K562 (cell line): Measurements from ENCODE around the gene EFNA5. TPM values are rescaled to one million over a fixed set of nuclear protein-coding genes. Genes with fewer than 3 reads are reported as not detected.

Source experiments
- ATAC-seq: fragments of 200-7000 bp; cut with Tn5 transposase; 3 replicates; pipeline ENCODE4 v1.9.1; 2020; ENCODE audit warnings: moderate library complexity
- BruUV-seq: library from RNA; stranded (reverse); fragments of 400-500 nt; replicated peaks from 2 replicates; lab custom pipeline; 2021; lab: Mats Ljungman, UMichigan
- CTCF ChIA-PET: fragments of 300-600 bp; formaldehyde crosslinking; extraction: SDS; loops from one replicate; lab custom pipeline; 2021; ENCODE audit warnings: low intra/inter-chr PET ratio; lab: Yijun Ruan, JAX
- POLR2A ChIA-PET: fragments of 300-600, 350-650 bp; sonication (Branson Sonifier 250); formaldehyde crosslinking; extraction: SDS; loops from one replicate; lab custom pipeline; 2021; ENCODE audit warnings: antibody characterized with exemption, inconsistent platforms; lab: Yijun Ruan, JAX
- DNase-seq, 4 experiments: peaks; one replicate each; pipeline versions ENCODE4 v3.0.0 to v3.0.0-alpha.2; 2011 to 2018; ENCODE audit warnings: low spot score in 3 of 4, mixed read lengths in 3 of 4; ENCODE audit errors: extremely low read depth in 1 of 4
- FAIRE-seq: peaks from 2 replicates; lab custom pipeline; 2011; peaks lifted over from hg19 to GRCh38; lab: Jason Lieb, UNC
- H2AFZ ChIP-seq: 2 replicates; pipeline ENCODE4 v1.6.0; 2011; ENCODE audit warnings: low read depth, low read length, control low read depth, inconsistent platforms
- H3K27ac ChIP-seq: fragments of 200-600 bp; 3 replicates; pipeline ENCODE4 v1.8.0; 2011; ENCODE audit warnings: low read depth, mild to moderate bottlenecking, control low read depth, inconsistent platforms, low read length, moderate library complexity, mixed read lengths; ENCODE audit errors: extremely low read depth
- H3K27me3 ChIP-seq, 2 experiments: fragments of 300-600 bp in 1 of 2; 2 replicates in 1 of 2; 3 replicates in 1 of 2; pipeline versions ENCODE4 v1.6.0 to v1.8.0; 2011; ENCODE audit warnings: inconsistent platforms in 2 of 2, low read length in 2 of 2, mild to moderate bottlenecking in 1 of 2, mixed read lengths in 1 of 2, moderate library complexity in 1 of 2; ENCODE audit not compliant: control insufficient read depth in 2 of 2, insufficient read depth in 2 of 2
- H3K36me3 ChIP-seq: fragments of 300-600 bp; 3 replicates; pipeline ENCODE4 v1.8.0; 2011; ENCODE audit warnings: mild to moderate bottlenecking, low read length, inconsistent platforms; ENCODE audit not compliant: control insufficient read depth, insufficient read depth
- H3K4me1 ChIP-seq, 2 experiments: fragments of 200-600 bp in 1 of 2; replicated peaks in 1 of 2; 2 replicates in 1 of 2; 3 replicates in 1 of 2; pipeline versions ENCODE4 v1.5.1 to v1.8.0; 2011; ENCODE audit warnings: inconsistent platforms in 2 of 2, low read length in 2 of 2, mild to moderate bottlenecking in 1 of 2, mixed read lengths in 1 of 2, moderate library complexity in 1 of 2; ENCODE audit not compliant: control insufficient read depth in 2 of 2, insufficient read depth in 2 of 2
- H3K4me2 ChIP-seq: 2 replicates; pipeline ENCODE4 v1.6.1; 2011; ENCODE audit warnings: low read length, control low read depth, inconsistent platforms, mixed read lengths; ENCODE audit not compliant: insufficient read depth
- H3K4me3 ChIP-seq: fragments of 200-600 bp; sonication (generic), shearing (Covaris generic); 2 replicates; pipeline ENCODE4 v1.5.1; 2016; ENCODE audit warnings: control low read depth, inconsistent platforms
- H3K79me2 ChIP-seq: fragments of 200-600 bp; 3 replicates; pipeline ENCODE4 v1.8.0; 2011; ENCODE audit warnings: low read length, inconsistent platforms; ENCODE audit not compliant: control insufficient read depth, insufficient read depth
- H3K9ac ChIP-seq, 2 experiments: 2 replicates each; pipeline versions ENCODE4 v1.6.0 to v1.6.1; 2011; ENCODE audit warnings: low read depth in 2 of 2, low read length in 2 of 2, control low read depth in 1 of 2, inconsistent platforms in 1 of 2, mild to moderate bottlenecking in 1 of 2, mixed read lengths in 1 of 2; ENCODE audit not compliant: insufficient read depth in 1 of 2
- H3K9me1 ChIP-seq: one replicate; pipeline ENCODE4 v1.6.0; 2011; ENCODE audit warnings: inconsistent platforms, mild to moderate bottlenecking, low read length, moderate library complexity; ENCODE audit not compliant: control insufficient read depth, insufficient read depth
- H3K9me3 ChIP-seq: replicated peaks from 2 replicates; pipeline ENCODE4 v1.5.1; 2011; ENCODE audit warnings: low read depth, low read length, inconsistent platforms; ENCODE audit not compliant: control insufficient read depth, insufficient read depth
- H4K20me1 ChIP-seq: replicated peaks from 2 replicates; pipeline ENCODE4 v1.6.1; 2011; ENCODE audit warnings: low read length, inconsistent platforms, mixed read lengths; ENCODE audit not compliant: control insufficient read depth, insufficient read depth
- BACH1 ChIP-seq: fragments of 200-800 bp; sonication (Bioruptor generic); IDR thresholded peaks from 2 replicates; pipeline ENCODE4 v1.6.1; 2016; ENCODE audit warnings: missing genetic modification characterization, missing compliant biosample characterization
- CREBBP ChIP-seq: IDR thresholded peaks from one replicate; pipeline ENCODE4 v1.6.1; 2012; ENCODE audit warnings: low read depth, mild to moderate bottlenecking, control low read depth, inconsistent platforms, low read length
- HMG20B ChIP-seq: fragments of 250-450 bp; sonication (Bioruptor Pico); IDR thresholded peaks from 2 replicates; pipeline ENCODE4 v1.5.0; 2021; ENCODE audit warnings: mild to moderate bottlenecking
- MCM3 ChIP-seq: fragments of 450-650 bp; IDR thresholded peaks from 2 replicates; pipeline ENCODE4 v1.6.1; 2016
- PURB ChIP-seq: sonication (generic); formaldehyde crosslinking; IDR thresholded peaks from 2 replicates; pipeline ENCODE4 v1.9.0; 2021; ENCODE audit warnings: low read depth, mild to moderate bottlenecking, missing genetic modification reagents
- WGBS: fragments of 100-300 bp; shearing (Covaris generic); methylation state at CpG from one replicate; pipeline ENCODE4 v1.1.6; 2016; ENCODE audit warnings: low coverage, mixed read lengths; ENCODE audit not compliant: insufficient coverage; ENCODE audit errors: missing lambda C conversion rate; 5-methylcytosine and 5-hydroxymethylcytosine counted together
- in situ Hi-C: fragments of 300-500 bp; cut with MboI; formaldehyde crosslinking; loops from 4 replicates; pipeline ENCODE4 v1.15.0; 2018; ENCODE audit warnings: inconsistent platforms, mixed read lengths
- intact Hi-C: fragments of 100-400 bp; cut with micrococcal nuclease; formaldehyde crosslinking; loops from 2 replicates; pipeline ENCODE4 v1.14.2; 2022
- polyA plus RNA-seq, 8 experiments: library from polyadenylated mRNA; depleted of rRNA in 4 of 8; stranded (reverse) in 5 of 8; unstranded in 3 of 8; fragments of >200 nt; fragmentation: Nextera tagmentation in 2 of 8; fragmentation: Illumina TruSeq in 1 of 8; extraction: Ambion mirVana in 2 of 8; extraction: Trizol in 1 of 8; gene quantifications; 2 replicates each; pipeline versions ENCODE4 v1.2.1 to v1.2.3, GENCODE V29; 2011 to 2014; ENCODE audit warnings: inconsistent platforms in 1 of 8, missing spikeins in 1 of 8
- total RNA-seq, 7 experiments: library from RNA; depleted of rRNA in 6 of 7; stranded (reverse); fragments of >200 nt in 6 of 7; fragmentation: Illumina TruSeq in 2 of 7; extraction: Trizol in 2 of 7; gene quantifications; 2 replicates each; pipeline versions ENCODE4 v1.2.1 to v1.2.3, GENCODE V29; 2011 to 2021; ENCODE audit warnings: low replicate concordance in 1 of 7
- TF ChIP-seq, protein P1 (sequence below): fragments of 250-450 bp; sonication (Bioruptor Pico); IDR thresholded peaks from 2 replicates; pipeline ENCODE4 v1.5.0; 2021; ENCODE audit warnings: mild to moderate bottlenecking, moderate library complexity

Gene EFNA5
- total and polyA plus RNA-seq, 9 of the 15 experiments (the other 6 are each of a cell fraction or from before 2014, with no cell fraction given) = 0.20 TPM; not detected in 8

GRCh38 chr5:107419498-107419897 lies 251.2 kb downstream of the EFNA5 start:
- Histone ChIP-seq H3K4me2 (no peak overlapping the region), H3K27ac (no peak overlapping the region), H3K4me3 (no peak overlapping the region), H3K36me3 (no peaks in the 10 kb centered on the region), H3K9ac (no peak overlapping the region), H3K4me1 (no peaks in the 10 kb centered on the region), H3K9me3 (no peaks in the 10 kb centered on the region), H3K27me3 (no peaks in the 10 kb centered on the region), H4K20me1 (no peaks in the 10 kb centered on the region), H3K9me1 (no peaks in the 10 kb centered on the region), H2AFZ (no peak overlapping the region), H3K79me2 (no peaks in the 10 kb centered on the region)
- ChIA-PET POLR2A (no interaction called here), CTCF (no interaction called here)
- 0% methylated on average over 3 of the region's 3 CpGs for WGBS
- DNase-seq (no peak), FAIRE-seq (no peak), ATAC-seq (no peak)
- TF ChIP-seq CREBBP = no peak
- TF ChIP-seq, protein P1, sequence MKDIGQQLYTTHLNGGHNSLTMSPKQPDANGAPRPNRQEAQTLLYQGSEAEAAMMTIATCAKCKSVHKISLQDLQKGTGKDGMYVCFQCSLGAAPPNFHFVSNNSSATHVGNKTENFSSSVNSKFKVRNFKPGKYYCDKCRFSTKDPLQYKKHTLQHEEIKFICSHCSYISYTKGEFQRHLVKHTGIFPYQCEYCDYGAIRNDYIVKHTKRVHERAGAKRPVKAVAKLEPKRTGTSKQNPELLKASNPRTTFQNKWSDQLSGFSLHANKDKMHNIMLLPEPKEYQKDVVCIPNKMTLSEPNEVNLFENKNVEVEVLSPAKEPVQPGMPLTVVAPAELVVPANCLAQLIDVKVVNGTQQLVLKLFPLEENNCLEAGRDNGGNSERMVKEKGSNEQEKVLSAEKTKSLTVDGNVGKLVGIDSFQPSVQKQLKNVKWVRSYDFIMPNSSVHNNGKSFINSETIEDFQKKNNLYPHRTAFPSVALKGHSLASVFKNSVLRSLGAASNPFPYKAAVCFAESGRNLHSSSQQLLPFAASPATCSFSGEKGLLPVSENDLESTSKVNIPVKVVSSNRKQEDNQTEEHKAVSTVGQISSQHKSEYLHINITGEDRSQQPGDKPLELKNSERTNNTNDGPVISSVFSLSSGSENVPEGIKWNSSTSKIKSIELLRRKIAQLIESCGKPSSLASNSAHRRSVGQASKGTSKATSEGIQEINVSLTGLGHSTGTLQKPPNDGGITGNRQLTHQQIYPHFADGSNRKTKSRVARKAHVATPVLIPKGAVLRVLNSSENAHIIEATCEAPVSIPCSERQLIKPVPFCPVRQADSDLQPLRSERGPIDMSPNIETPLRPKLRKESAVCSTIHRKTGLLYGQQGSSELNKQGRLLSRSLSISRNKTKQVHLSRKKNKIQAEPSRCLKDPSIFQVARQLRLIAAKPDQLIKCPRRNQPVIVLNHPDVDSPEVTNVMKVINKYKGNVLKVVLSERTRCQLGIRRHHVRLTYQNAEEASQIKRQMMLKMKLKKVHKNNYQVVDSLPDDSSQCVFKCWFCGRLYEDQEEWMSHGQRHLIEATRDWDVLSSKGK (CRISPR knock-in tag) = no peak
- TF ChIP-seq PURB (CRISPR knock-in tag) = no peak
- TF ChIP-seq BACH1 (tag) = no peak
- no peak for TF ChIP-seq HMG20B (CRISPR knock-in tag)
- TF ChIP-seq MCM3 = no peak
- no TSS peak for BruUV-seq
- intact Hi-C loops = no loop called here
- in situ Hi-C loops = no loop called here
